Cardiac fibroblast (primary cell): ENCODE measurements around the gene RBM26.
A peak's percentile ranks its signal among the peaks of the same experiment; 100 is the strongest.

Experiments
- DNase-seq, 2 donors: peaks; one replicate each; pipeline versions ENCODE4 v3.0.0 to v3.0.0-alpha.2; 2010; ENCODE audit warnings: low read depth in 2 of 2
- H3K4me3 ChIP-seq, 2 donors: replicated peaks in 1 of 2; 1 replicate in 1 of 2; 2 replicates in 1 of 2; pipeline ENCODE4 v1.5.1; 2011; ENCODE audit warnings: low read depth in 2 of 2, low read length in 2 of 2, mild to moderate bottlenecking in 2 of 2, moderate library complexity in 1 of 2
- CTCF ChIP-seq: IDR thresholded peaks from one replicate; pipeline ENCODE4 v1.5.1; 2011; ENCODE audit warnings: low read depth, mild to moderate bottlenecking, low read length, inconsistent platforms

Gene RBM26

GRCh38 chr13:79402679-79403078, 3.4 kb downstream of the RBM26 start:
- TF ChIP-seq CTCF: no peak
- DNase-seq: no peak
- no peak overlapping the region for H3K4me3 ChIP-seq

- no peak for TF ChIP-seq CTCF
- no peak for DNase-seq
- no peak overlapping the region for H3K4me3 ChIP-seq
Observed at GRCh38 chr13:79402074-79402635, 3.9 kb downstream of the RBM26 start.

- no peak for TF ChIP-seq CTCF
- no peak overlapping the region for H3K4me3 ChIP-seq
- no peak for DNase-seq
Observed at GRCh38 chr13:79401259-79402070, 4.6 kb downstream of the RBM26 start.

GRCh38 chr13:79398915-79399314, 7.1 kb downstream of the RBM26 start:
- TF ChIP-seq CTCF: no peak
- H3K4me3 ChIP-seq: no peak overlapping the region
- DNase-seq: peak in 1 of 2 donors; percentile 55

GRCh38 chr13:79398127-79398526, 7.9 kb downstream of the RBM26 start:
- H3K4me3 ChIP-seq: no peak overlapping the region
- no peak for TF ChIP-seq CTCF
- no peak for DNase-seq

- no peak for DNase-seq
- H3K4me3 ChIP-seq: no peak overlapping the region
- no peak for TF ChIP-seq CTCF
Observed at GRCh38 chr13:79395881-79396280, 10.2 kb downstream of the RBM26 start.
